Measurements from ENCODE around the gene AP1AR.
"Not testable (repeated sequence)": the region's sequence is repeated elsewhere in the genome, so short reads cannot be mapped to it uniquely, and the experiment has no call there.

The AP1AR gene

DNA sequence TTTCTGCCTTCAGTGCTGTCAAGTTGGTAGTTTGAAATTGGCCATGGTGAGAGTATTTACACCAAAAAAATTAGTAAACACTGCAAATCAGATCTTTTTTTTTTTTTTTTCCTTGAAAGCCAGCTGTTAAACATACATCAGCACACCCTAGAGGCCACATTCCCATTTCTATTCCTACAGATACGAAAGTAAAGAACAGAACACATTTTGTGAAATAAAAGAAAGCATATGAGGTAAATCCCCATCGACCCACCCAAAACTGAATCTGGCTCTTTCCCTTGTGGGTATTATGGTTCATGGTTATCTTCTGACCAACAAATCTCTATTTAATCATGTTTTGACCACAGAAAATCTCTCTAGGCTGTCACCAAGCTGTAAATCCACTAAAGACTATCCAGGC lies 41.8 kb upstream of the AP1AR start:
- in situ Hi-C loops (cut with HindIII; ENCODE audit: low sequenced_read_pairs) = no loop called here
- TF ChIP-seq, protein P1, sequence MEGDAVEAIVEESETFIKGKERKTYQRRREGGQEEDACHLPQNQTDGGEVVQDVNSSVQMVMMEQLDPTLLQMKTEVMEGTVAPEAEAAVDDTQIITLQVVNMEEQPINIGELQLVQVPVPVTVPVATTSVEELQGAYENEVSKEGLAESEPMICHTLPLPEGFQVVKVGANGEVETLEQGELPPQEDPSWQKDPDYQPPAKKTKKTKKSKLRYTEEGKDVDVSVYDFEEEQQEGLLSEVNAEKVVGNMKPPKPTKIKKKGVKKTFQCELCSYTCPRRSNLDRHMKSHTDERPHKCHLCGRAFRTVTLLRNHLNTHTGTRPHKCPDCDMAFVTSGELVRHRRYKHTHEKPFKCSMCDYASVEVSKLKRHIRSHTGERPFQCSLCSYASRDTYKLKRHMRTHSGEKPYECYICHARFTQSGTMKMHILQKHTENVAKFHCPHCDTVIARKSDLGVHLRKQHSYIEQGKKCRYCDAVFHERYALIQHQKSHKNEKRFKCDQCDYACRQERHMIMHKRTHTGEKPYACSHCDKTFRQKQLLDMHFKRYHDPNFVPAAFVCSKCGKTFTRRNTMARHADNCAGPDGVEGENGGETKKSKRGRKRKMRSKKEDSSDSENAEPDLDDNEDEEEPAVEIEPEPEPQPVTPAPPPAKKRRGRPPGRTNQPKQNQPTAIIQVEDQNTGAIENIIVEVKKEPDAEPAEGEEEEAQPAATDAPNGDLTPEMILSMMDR (IDR thresholded peaks at IDR 0.05; ENCODE audit: low read depth, low read length) = peak; percentile 23
- H3K4me3 ChIP-seq (ENCODE audit: low read depth, low read length) = no peak overlapping the region
- no peak for DNase-seq (ENCODE audit: low read depth, low spot score)

DNA sequence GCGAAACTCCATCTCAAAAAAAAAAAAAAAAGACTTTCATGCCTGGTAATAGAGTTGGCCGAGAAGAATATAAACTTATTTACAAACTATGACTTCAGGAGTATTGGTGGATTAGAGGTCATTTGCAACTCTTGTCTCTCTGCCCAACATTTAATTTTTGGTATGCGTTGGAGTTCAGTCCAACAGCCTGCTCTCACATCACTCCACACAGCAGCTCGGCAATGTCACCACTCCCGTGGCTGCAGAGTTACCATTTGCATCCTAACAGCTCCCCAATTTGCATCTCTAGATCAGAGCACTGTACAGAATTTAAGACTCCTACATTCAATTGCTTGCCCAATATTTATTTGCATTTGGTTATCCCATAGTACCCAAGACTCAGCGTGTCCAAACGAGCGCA lies 40.9 kb upstream of the AP1AR start:
- TF ChIP-seq, protein P1 (IDR thresholded peaks at IDR 0.05; ENCODE audit: low read depth, low read length) = no peak
- H3K4me3 ChIP-seq (ENCODE audit: low read depth, low read length) = no peak overlapping the region
- in situ Hi-C loops (cut with HindIII; ENCODE audit: low sequenced_read_pairs) = no loop called here
- DNase-seq (ENCODE audit: low read depth, low spot score) = no peak

DNA sequence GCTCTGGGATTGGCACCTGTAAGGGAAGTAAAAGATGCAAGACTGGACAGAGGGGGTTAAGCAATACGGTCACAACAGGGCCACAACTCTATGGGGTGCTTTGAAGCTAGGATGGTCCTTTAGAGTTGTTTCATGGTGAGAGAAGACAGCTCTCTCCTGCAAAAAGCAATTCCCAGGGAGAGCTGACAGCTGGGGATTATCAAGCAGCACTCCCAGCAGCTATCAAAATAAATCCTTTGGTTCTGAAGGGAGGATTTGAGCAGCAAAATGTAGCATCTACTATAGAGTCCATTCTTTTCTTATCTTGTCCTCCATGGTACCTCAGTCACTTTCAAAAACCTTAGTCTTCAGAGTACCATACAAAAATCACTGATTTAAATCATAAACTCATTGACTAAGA lies 35.1 kb upstream of the AP1AR start:
- H3K4me3 ChIP-seq (ENCODE audit: low read depth, low read length) = no peak overlapping the region
- in situ Hi-C loops (cut with HindIII; ENCODE audit: low sequenced_read_pairs) = no loop called here
- TF ChIP-seq, protein P1 (IDR thresholded peaks at IDR 0.05; ENCODE audit: low read depth, low read length) = no peak
- DNase-seq (ENCODE audit: low read depth, low spot score) = no peak

DNA sequence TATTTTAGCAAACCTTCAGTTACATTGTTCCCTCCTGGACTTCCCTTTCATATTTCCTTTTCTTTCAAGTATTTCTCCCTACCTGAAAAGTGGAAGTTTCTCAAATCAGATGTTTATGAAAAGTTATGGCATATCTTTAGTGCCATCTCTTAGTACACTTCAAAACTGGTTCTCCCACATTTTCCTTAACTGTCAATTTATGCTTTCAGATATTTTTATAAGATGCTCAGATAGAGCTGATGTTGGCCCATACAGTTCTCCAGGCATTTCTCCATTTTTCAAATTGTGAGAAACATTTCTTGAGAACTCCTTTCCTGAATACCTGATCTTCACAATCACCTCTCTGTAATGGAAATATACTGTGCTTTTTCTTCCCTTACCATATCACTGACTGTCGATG lies 32.5 kb upstream of the AP1AR start:
- TF ChIP-seq, protein P1 (IDR thresholded peaks at IDR 0.05; ENCODE audit: low read depth, low read length) = no peak
- in situ Hi-C loops (cut with HindIII; ENCODE audit: low sequenced_read_pairs) = no loop called here
- no peak for DNase-seq (ENCODE audit: low read depth, low spot score)

DNA sequence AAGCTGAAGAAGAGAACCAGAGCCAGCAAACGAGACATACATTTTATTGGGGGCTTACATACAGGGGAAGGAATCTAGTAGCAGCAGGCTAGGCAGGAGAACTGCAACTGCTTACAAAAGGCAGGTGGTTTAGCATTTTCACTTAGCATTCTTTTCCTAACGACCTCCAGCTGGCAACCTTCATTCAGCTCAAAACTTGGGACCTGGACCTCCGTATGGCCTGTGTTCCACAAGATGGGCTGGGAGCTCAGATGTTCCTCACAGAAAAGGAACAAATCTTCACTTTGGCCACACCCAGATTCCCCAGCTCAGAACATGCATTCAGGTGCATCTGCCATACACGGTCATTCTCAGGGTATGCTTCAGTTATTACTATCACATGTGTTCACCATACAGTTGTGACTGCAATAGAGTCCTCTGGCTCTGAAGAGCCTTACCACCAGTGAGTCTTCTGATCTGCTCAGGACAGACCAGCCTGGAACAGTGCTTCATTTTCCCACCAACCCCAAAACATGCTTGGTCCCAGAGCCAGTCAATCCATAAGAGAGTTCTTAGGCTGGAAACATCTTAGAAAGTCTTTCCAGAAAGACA lies 29.6 kb upstream of the AP1AR start:
- in situ Hi-C loops (cut with HindIII; ENCODE audit: low sequenced_read_pairs) = no loop called here
- no peak for DNase-seq (ENCODE audit: low read depth, low spot score)
- TF ChIP-seq, protein P1 (IDR thresholded peaks at IDR 0.05; ENCODE audit: low read depth, low read length) = no peak
- H3K4me3 ChIP-seq (ENCODE audit: low read depth, low read length) = no peak overlapping the region

More for the DNA sequence above, 32.5 kb upstream of the AP1AR start:
- H3K4me3 ChIP-seq (ENCODE audit: low read depth, low read length) = no peak overlapping the region

DNA sequence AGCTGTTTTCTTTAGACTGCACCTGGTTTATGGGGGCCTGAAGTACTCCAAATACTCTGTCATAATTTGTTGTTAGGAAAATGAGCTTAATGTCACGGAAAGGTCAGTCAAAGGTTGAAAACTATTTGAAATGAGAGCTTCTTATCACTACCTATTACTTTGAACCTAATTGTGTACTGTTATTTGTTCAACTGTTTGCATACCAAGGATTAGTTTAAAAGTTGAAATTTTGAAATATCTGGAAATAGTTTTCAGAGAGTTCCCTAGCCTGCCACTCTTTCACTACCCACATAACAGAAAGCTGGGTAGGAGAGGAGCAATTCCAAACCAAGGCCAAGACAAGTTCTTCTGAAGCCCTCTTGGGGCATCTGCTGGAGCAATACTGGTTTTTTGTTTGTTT lies 28.0 kb upstream of the AP1AR start:
- no peak overlapping the region for H3K4me3 ChIP-seq (ENCODE audit: low read depth, low read length)
- no peak for DNase-seq (ENCODE audit: low read depth, low spot score)
- TF ChIP-seq, protein P1 (IDR thresholded peaks at IDR 0.05; ENCODE audit: low read depth, low read length) = no peak
- in situ Hi-C loops (cut with HindIII; ENCODE audit: low sequenced_read_pairs) = no loop called here

DNA sequence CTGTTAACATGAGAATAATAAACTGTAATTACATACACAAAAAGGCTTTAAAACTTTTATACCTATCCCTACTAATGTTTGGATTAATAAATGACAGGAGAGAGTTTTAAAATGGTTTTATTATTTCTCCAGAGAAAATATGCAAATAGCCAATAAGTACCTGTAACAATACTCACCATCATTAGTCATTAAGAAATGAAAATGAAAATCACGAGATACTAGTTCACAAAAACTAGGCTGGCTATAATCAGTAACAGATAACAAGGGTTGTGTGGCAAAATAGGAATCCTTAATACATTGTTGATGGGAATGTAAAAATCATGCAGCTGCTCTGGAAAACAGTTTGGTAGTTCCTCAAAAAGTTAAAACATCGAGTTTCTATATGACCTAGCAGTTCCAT lies 25.2 kb upstream of the AP1AR start:
- in situ Hi-C loops (cut with HindIII; ENCODE audit: low sequenced_read_pairs) = no loop called here
- DNase-seq (ENCODE audit: low read depth, low spot score) = no peak
- TF ChIP-seq, protein P1 (IDR thresholded peaks at IDR 0.05; ENCODE audit: low read depth, low read length) = no peak
- H3K4me3 ChIP-seq (ENCODE audit: low read depth, low read length) = no peak overlapping the region

DNA sequence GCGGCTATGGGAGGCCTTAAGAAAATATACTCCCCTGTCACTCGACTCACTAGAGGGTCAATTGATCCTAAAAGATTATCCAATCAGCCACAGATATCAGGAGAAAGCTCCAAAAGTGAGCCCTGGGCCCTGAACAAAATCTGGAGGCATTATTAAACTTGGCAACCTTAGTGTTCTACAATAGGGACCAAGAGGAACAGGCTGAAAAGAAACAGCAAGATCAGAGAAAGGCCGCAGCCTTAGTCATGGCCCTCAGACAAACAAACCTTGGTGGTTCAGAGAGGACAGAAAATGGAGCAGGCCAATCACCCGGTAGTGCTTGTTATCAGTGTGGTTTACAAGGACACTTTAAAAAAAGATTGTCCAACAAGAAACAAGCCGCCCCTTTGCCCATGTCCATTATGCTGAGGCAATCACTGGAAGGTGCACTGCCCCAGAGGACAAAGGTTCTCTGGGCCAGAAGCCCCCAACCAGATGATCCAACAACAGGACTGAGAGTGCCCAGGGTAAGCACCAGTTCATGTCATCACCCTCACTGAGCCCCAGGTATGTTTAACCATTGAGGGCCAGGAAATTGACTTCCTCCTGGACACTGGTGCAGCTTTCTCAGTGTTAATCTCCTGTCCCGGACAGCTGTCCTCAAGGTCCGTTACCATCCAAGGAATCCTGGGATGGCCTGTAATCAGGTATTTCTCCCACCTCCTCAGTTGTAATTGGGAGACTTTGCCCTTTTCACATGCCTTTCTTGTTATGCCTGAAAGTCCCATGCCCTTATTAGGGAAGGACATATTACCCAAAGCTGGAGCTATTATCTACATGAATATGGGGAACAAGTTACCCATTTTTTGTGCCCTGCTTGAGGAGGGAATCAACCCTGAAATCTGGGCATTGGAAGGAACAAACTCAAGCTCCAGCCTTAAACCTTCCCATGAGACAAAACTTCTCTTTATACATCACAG lies 23.2 kb upstream of the AP1AR start:
- DNase-seq (ENCODE audit: low read depth, low spot score); in situ Hi-C loops (cut with HindIII; ENCODE audit: low sequenced_read_pairs); H3K4me3 ChIP-seq (ENCODE audit: low read depth, low read length): not testable (repeated sequence)

Measured in astrocyte of the spinal cord (primary cell).